Body of pancreas (tissue), 4 donors: ENCODE measurements around the gene IL6R. TPM values are rescaled to one million over a fixed set of nuclear protein-coding genes. Genes with fewer than 3 reads are reported as not detected.

Source experiments
- ATAC-seq: fragments of 150-250 bp; one replicate; pipeline ENCODE4 v1.9.1; 2016
- DNase-seq, 4 donors: peaks; one replicate each; pipeline ENCODE4 v3.0.0-alpha.2; 2019
- H3K27ac ChIP-seq, 4 donors: fragments of 200-600 bp; sonication (generic); 1 replicate in 3 of 4; 2 replicates in 1 of 4; pipeline versions ENCODE4 v1.5.1 to v1.6.1; 2016 to 2019; ENCODE audit warnings: mild to moderate bottlenecking in 1 of 4, mixed read lengths in 1 of 4, moderate library complexity in 1 of 4
- H3K27me3 ChIP-seq, 2 donors: fragments of 200-600 bp; sonication (generic); one replicate each; pipeline ENCODE4 v1.6.0; 2016; ENCODE audit warnings: mild to moderate bottlenecking in 1 of 2
- H3K36me3 ChIP-seq, 2 donors: fragments of 200-600 bp; sonication (generic); replicated peaks in 1 of 2; 2 replicates each; pipeline ENCODE4 v1.5.1; 2016; ENCODE audit warnings: low read depth in 2 of 2; ENCODE audit not compliant: insufficient read depth in 1 of 2
- H3K4me1 ChIP-seq: fragments of 200-600 bp; sonication (generic); one replicate; pipeline ENCODE4 v1.6.0; 2016
- H3K4me3 ChIP-seq, 2 donors: fragments of 200-600 bp; sonication (generic); 1 replicate in 1 of 2; 2 replicates in 1 of 2; pipeline ENCODE4 v1.5.1; 2016 to 2019
- H3K9me3 ChIP-seq, 3 donors: fragments of 200-600 bp; sonication (generic); 1 replicate in 2 of 3; 2 replicates in 1 of 3; pipeline ENCODE4 v1.5.1; 2016
- POLR2A ChIP-seq, 3 donors: fragments of 450-650 bp; IDR thresholded peaks; one replicate each; pipeline ENCODE4 v1.6.1; 2016; ENCODE audit warnings: antibody characterized with exemption in 3 of 3, mild to moderate bottlenecking in 2 of 3
- WGBS, 2 donors: methylation state at CpG; one replicate each; pipeline ENCODE4 v1.1.5; 2017; 5-methylcytosine and 5-hydroxymethylcytosine counted together
- intact Hi-C: fragments of 100-400 bp; cut with DNase I; formaldehyde crosslinking; loops from one replicate; pipeline ENCODE4 v1.15.1; 2023
- total RNA-seq, 2 donors: library from RNA; depleted of rRNA; stranded (reverse); fragments of >200 nt; gene quantifications; one replicate each; pipeline ENCODE4 v1.1.0, GENCODE V29; 2016
- TF ChIP-seq, protein P1 (sequence below), 7 experiments: fragments of 450-650 bp in 4 of 7; fragments of 200-600 bp in 3 of 7; sonication (generic) in 3 of 7; IDR thresholded peaks; one replicate each; pipeline ENCODE4 v1.5.1; 2016 to 2019; ENCODE audit warnings: antibody characterized with exemption in 7 of 7

Gene IL6R
- total RNA-seq, 2 donors from 2014 or later = 5.9 to 13.5 TPM

DNA sequence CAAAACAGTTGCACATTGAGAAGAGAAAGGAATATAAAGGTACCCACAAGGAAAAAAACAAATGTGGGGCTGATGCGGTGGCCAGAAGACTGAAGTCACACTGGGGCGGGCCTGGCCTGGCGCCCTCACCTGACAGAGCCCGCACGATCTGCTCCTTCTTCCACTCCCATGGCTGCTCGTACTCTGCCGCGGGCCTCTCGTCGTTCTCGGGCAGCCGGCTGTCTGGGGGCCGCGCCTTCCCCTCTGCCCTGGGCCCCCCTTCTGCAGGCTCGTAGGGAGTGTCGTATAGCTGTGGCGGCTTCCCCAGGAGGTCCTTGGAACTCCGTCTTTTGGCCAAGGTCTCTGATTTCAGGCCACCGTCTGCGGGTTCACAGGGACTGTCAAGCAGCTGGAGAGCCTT is 83.8 kb downstream of the IL6R start:
- TF ChIP-seq, protein P1, sequence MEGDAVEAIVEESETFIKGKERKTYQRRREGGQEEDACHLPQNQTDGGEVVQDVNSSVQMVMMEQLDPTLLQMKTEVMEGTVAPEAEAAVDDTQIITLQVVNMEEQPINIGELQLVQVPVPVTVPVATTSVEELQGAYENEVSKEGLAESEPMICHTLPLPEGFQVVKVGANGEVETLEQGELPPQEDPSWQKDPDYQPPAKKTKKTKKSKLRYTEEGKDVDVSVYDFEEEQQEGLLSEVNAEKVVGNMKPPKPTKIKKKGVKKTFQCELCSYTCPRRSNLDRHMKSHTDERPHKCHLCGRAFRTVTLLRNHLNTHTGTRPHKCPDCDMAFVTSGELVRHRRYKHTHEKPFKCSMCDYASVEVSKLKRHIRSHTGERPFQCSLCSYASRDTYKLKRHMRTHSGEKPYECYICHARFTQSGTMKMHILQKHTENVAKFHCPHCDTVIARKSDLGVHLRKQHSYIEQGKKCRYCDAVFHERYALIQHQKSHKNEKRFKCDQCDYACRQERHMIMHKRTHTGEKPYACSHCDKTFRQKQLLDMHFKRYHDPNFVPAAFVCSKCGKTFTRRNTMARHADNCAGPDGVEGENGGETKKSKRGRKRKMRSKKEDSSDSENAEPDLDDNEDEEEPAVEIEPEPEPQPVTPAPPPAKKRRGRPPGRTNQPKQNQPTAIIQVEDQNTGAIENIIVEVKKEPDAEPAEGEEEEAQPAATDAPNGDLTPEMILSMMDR (IDR thresholded peaks at IDR 0.05) = no peak
- no peak for TF ChIP-seq POLR2A (IDR thresholded peaks at IDR 0.05)
- Histone ChIP-seq H3K9me3 (no peaks in the 10 kb centered on the region), H3K27ac (no peak overlapping the region), H3K36me3 (no peaks in the 10 kb centered on the region), H3K27me3 (no peaks in the 10 kb centered on the region), H3K4me3 (no peak overlapping the region), H3K4me1 (peaks cover 3% of the 10 kb centered on the region)
- ATAC-seq = no peak
- intact Hi-C loops = no loop called here
- no peak for DNase-seq
- WGBS, 2 donors = 66 to 70% methylated on average over 20 of the region's 20 CpGs

DNA sequence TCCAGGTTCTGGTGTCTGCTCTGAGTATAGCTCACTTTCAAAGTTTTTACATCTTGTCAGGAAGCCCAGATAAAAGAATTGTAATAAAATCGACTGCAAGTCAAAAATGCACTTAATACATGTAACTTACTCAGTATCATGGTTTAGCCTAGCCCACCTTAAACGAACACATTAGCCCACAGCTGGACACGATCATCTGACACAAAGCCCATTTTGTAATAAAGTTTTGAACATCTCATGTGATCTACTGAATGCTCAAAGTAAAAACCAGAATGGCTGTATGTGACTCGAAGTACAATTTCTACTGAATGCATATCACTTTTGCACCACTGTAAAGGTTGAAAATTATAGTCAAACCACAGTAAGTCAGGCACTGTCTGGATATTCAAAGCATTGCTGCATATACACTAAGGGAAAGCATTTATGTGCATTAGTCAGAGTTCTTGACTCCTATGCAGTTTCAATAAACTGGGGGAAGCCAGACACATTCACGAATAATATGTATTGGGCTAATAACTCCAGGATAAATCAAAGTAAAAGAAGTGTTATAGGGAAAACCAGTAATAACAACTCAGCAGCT is 84.6 kb downstream of the IL6R start:
- DNase-seq = no peak
- intact Hi-C loops = no loop called here
- 52 to 62% methylated on average over 5 of the region's 5 CpGs for WGBS, 2 donors

GRCh38 chr1:154490317-154490716 is 85.2 kb downstream of the IL6R start:
- no peak overlapping the region for H3K4me3 ChIP-seq
- no peaks in the 10 kb centered on the region for H3K27me3 ChIP-seq
- no peak for TF ChIP-seq POLR2A (IDR thresholded peaks at IDR 0.05)
- TF ChIP-seq, protein P1 (IDR thresholded peaks at IDR 0.05) = no peak
- H3K4me1 ChIP-seq = no peaks in the 10 kb centered on the region
- H3K36me3 ChIP-seq = no peaks in the 10 kb centered on the region
- H3K9me3 ChIP-seq = no peaks in the 10 kb centered on the region
- intact Hi-C loops = no loop called here
- H3K27ac ChIP-seq = no peak overlapping the region
- no peak for ATAC-seq
- 38 to 63% methylated on average over 1 of the region's 1 CpG for whole genome bisulfite sequencing, 2 donors
- DNase-seq = no peak

More for the DNA sequence above, 84.6 kb downstream of the IL6R start:
- H3K4me3 ChIP-seq = no peak overlapping the region
- H3K9me3 ChIP-seq = no peaks in the 10 kb centered on the region
- no peaks in the 10 kb centered on the region for H3K36me3 ChIP-seq
- no peaks in the 10 kb centered on the region for H3K27me3 ChIP-seq
- H3K27ac ChIP-seq = no peak overlapping the region
- no peak for TF ChIP-seq POLR2A (IDR thresholded peaks at IDR 0.05)
- TF ChIP-seq, protein P1 (IDR thresholded peaks at IDR 0.05) = no peak
- H3K4me1 ChIP-seq = no peaks in the 10 kb centered on the region
- ATAC-seq = no peak

GRCh38 chr1:154492115-154492514 is 87.0 kb downstream of the IL6R start:
- Histone ChIP-seq H3K27ac (peak overlapping the region in 2 of 4 donors; percentile 2 to 13), H3K9me3 (no peaks in the 10 kb centered on the region), H3K36me3 (no peaks in the 10 kb centered on the region), H3K4me3 (no peak overlapping the region), H3K4me1 (no peaks in the 10 kb centered on the region), H3K27me3 (no peaks in the 10 kb centered on the region)
- DNase-seq = no peak
- intact Hi-C loops = no loop called here
- no peak for TF ChIP-seq POLR2A (IDR thresholded peaks at IDR 0.05)
- TF ChIP-seq, protein P1 (IDR thresholded peaks at IDR 0.05) = no peak
- ATAC-seq = no peak
- WGBS, 2 donors = 65 to 81% methylated on average over 3 to 4 of the region's 4 CpGs

GRCh38 chr1:154493276-154493675 is 88.1 kb downstream of the IL6R start:
- H3K27me3 ChIP-seq = no peaks in the 10 kb centered on the region
- peak; percentile 52 for ATAC-seq
- TF ChIP-seq POLR2A (IDR thresholded peaks at IDR 0.05) = peak in 1 of 3 donors; percentile 11
- TF ChIP-seq, protein P1 (IDR thresholded peaks at IDR 0.05) = peak in 1 of 7 experiments; percentile 9

More at GRCh38 chr1:154493276-154493675, 88.1 kb downstream of the IL6R start:
- no peak overlapping the region for H3K4me3 ChIP-seq
- 46 to 51% methylated on average over 7 to 8 of the region's 8 CpGs for WGBS, 2 donors
- intact Hi-C loops = no loop called here
- no peaks in the 10 kb centered on the region for H3K4me1 ChIP-seq
- H3K27ac ChIP-seq = no peak overlapping the region
- no peaks in the 10 kb centered on the region for H3K36me3 ChIP-seq
- peak in 2 of 4 donors; percentile 13 to 44 for DNase-seq
- H3K9me3 ChIP-seq = no peaks in the 10 kb centered on the region
